Heart left ventricle (tissue), 16 donors: ENCODE results near the gene DUSP1. TPM values are rescaled to one million over a fixed set of nuclear protein-coding genes. Genes with fewer than 3 reads are reported as not detected.

ENCODE experiments used
- ATAC-seq, 4 donors: fragments of 200-7000 bp; cut with Tn5 transposase; one replicate each; pipeline ENCODE4 v1.9.1; 2020 to 2022; ENCODE audit warnings: moderate library complexity in 4 of 4, mild to moderate bottlenecking in 3 of 4, moderate number of reproducible peaks in 1 of 4
- DNase-seq, 5 donors: peaks; one replicate each; pipeline ENCODE4 v3.0.0-alpha.2; 2020
- H3K27ac ChIP-seq, 12 donors: fragments of 200-600 bp; sonication (generic) in 4 of 12; one replicate each; pipeline versions ENCODE4 v1.5.0 to v1.8.0; 2016 to 2022; ENCODE audit warnings: mild to moderate bottlenecking in 2 of 12
- H3K27me3 ChIP-seq, 9 donors: fragments of 200-600 bp; sonication (generic) in 2 of 9; one replicate each; pipeline versions ENCODE4 v1.5.1 to v1.8.0; 2016 to 2022; ENCODE audit warnings: mild to moderate bottlenecking in 3 of 9
- H3K36me3 ChIP-seq, 9 donors: fragments of 200-600 bp; sonication (generic) in 2 of 9; one replicate each; pipeline versions ENCODE4 v1.5.0 to v1.8.0; 2018 to 2022; ENCODE audit warnings: mild to moderate bottlenecking in 2 of 9
- H3K4me1 ChIP-seq, 12 donors: fragments of 200-600 bp; sonication (generic) in 4 of 12; one replicate each; pipeline versions ENCODE4 v1.5.0 to v1.8.0; 2016 to 2022; ENCODE audit warnings: mild to moderate bottlenecking in 3 of 12
- H3K4me3 ChIP-seq, 12 donors: fragments of 200-600 bp; sonication (generic) in 4 of 12; one replicate each; pipeline versions ENCODE4 v1.5.0 to v1.8.0; 2017 to 2022; ENCODE audit warnings: mild to moderate bottlenecking in 9 of 12, moderate library complexity in 4 of 12
- H3K9me3 ChIP-seq, 12 donors: fragments of 200-600 bp; sonication (generic) in 4 of 12; one replicate each; pipeline versions ENCODE4 v1.5.0 to v1.8.0; 2016 to 2022; ENCODE audit warnings: mild to moderate bottlenecking in 1 of 12
- CTCF ChIP-seq, 12 donors: fragments of 200-600 bp; sonication (generic) in 4 of 12; IDR thresholded peaks; one replicate each; pipeline versions ENCODE4 v1.5.0 to v1.8.0; 2018 to 2022; ENCODE audit warnings: antibody characterized with exemption in 12 of 12, mild to moderate bottlenecking in 5 of 12
- POLR2A ChIP-seq, 2 donors: fragments of 450-650 bp; IDR thresholded peaks; one replicate each; pipeline ENCODE4 v1.6.1; 2017; ENCODE audit warnings: antibody characterized with exemption in 2 of 2, mild to moderate bottlenecking in 2 of 2, moderate library complexity in 2 of 2
- WGBS, 4 donors: extraction: QIAGEN DNeasy Blood & Tissue Kit in 2 of 4; methylation state at CpG; one replicate each; pipeline versions ENCODE4 v1.1.5 to v1.1.7; 2013 to 2018; 5-methylcytosine and 5-hydroxymethylcytosine counted together
- intact Hi-C, 10 donors: fragments of 100-400 bp; cut with DNase I; formaldehyde crosslinking; loops; one replicate each; pipeline versions ENCODE4 v1.11.1 to v1.14.2; 2022
- polyA plus RNA-seq, 2 donors: library from polyadenylated mRNA; stranded (reverse); fragments of 200-250 nt; gene quantifications; one replicate each; pipeline ENCODE4 v1.2.3, GENCODE V29; 2013
- total RNA-seq, 9 donors: library from RNA; depleted of rRNA in 2 of 9; stranded (reverse); fragments of >200 nt in 2 of 9; fragmentation: NEBNext Ultra II Directional in 3 of 9; extraction: Animal tissue kit (Norgen Biotek cat#: 25700) in 3 of 9; gene quantifications; one replicate each; pipeline versions ENCODE4 v1.1.0 to v1.2.4, GENCODE V29; 2016 to 2023
- donor health status: ischemic (EF 13 %, LVEDD 7.1; RV severe dilation, severe dysfunction).
- donor health status: healthy with polysubstance abuse.
- donor health status: DM: no; HTN: yes; CAD: no.
- donor health status: DM: no; HTN: no; CAD: no.
- donor health status: ischemic (EF 25% LVEDD 6.9; RV normal size, moderate dysfunction).
- donor health status: ischemic (EF 25% LVEDD 5.7; RV mildly dilated, moderate dysfunction).
- donor health status: healthy.
- donor health status: DM: yes; HTN: yes; CAD: no.
- donor health status: ischemic (EF 35%, LVEDD 5.7; RV mildly dilated, moderate dysfunction).
- donor health status: nonischemic (EF 11% LVEDD 7.7; RV severe dilation, severe dysfunction).
- donor health status: DM: yes; HTN: yes; CAD: no.
- donor health status: PGD.
- donor health status: ischemic (EF 29% LVEDD 5.4; RV normal size, mild dysfunction).
- donor health status: nonischemic (EF 23%, LVEDD 6.1; RV moderate dilation, normal function).

Gene DUSP1
- total and polyA plus RNA-seq, 11 donors: 24.3 to 335 (median 78.2) TPM

GRCh38 chr5:172751761-172752510 lies 19.1 kb downstream of the DUSP1 start:
- ATAC-seq (peak; percentile 39 to 64 (median 48)), DNase-seq (peak in 4 of 5 donors; percentile 61 to 84 (median 72))
- TF ChIP-seq POLR2A (IDR thresholded peaks at IDR 0.05) (peak in 1 of 2 donors; percentile 42), CTCF (IDR thresholded peaks at IDR 0.05) (no peak)
- 72 to 77% (median 77%) methylated on average over 14 of the region's 14 CpGs for WGBS, 4 donors
- peak overlapping the region; percentile 76 to 97 (median 92) for H3K27ac ChIP-seq
- peak overlapping the region in 2 of 12 donors; percentile 1 to 11 for H3K4me3 ChIP-seq
- no peaks in the 10 kb centered on the region for H3K36me3 ChIP-seq
- intact Hi-C loops: loop anchor here in 2 of 10 donors (2.0 kb wide), 1 partner anchor 13 kb away; no protein-coding TSS in a partner anchor
- H3K4me1 ChIP-seq: peaks cover 7 to 54% (median 39%) of the 10 kb centered on the region in 12 donors
- peaks cover 0 to 19% (median 0%) of the 10 kb centered on the region in 12 donors for H3K9me3 ChIP-seq
- H3K27me3 ChIP-seq: no peaks in the 10 kb centered on the region

- Histone ChIP-seq H3K4me1 (peaks cover 7 to 71% (median 39%) of the 10 kb centered on the region in 12 donors), H3K4me3 (no peak overlapping the region)
Measured at GRCh38 chr5:172749881-172750633, 20.9 kb downstream of the DUSP1 start.

GRCh38 chr5:172749076-172749475 lies 21.9 kb downstream of the DUSP1 start:
- TF ChIP-seq CTCF (IDR thresholded peaks at IDR 0.05) (no peak), POLR2A (IDR thresholded peaks at IDR 0.05) (no peak)
- peak in 1 of 5 donors; percentile 15 for DNase-seq

More at GRCh38 chr5:172749881-172750633, 20.9 kb downstream of the DUSP1 start:
- WGBS, 4 donors: 17 to 33% (median 30%) methylated on average over 19 of the region's 19 CpGs
- intact Hi-C loops: loop anchor here in 7 of 10 donors (1.0 to 2.0 kb wide), 6 partner anchors 15 to 33 kb away; partner anchors contain the start of gene DUSP1 (in 1 of the 7)
- H3K9me3 ChIP-seq: peaks cover 0 to 16% (median 0%) of the 10 kb centered on the region in 12 donors
- no peaks in the 10 kb centered on the region for H3K27me3 ChIP-seq
- peak overlapping the region; percentile 76 to 97 (median 92) for H3K27ac ChIP-seq
- ATAC-seq (peak; percentile 50 to 68 (median 57)), DNase-seq (peak in 4 of 5 donors; percentile 72 to 80 (median 78))
- H3K36me3 ChIP-seq: no peaks in the 10 kb centered on the region
- TF ChIP-seq POLR2A (IDR thresholded peaks at IDR 0.05) (peak in 1 of 2 donors; percentile 50), CTCF (IDR thresholded peaks at IDR 0.05) (no peak)

More at GRCh38 chr5:172749076-172749475, 21.9 kb downstream of the DUSP1 start:
- H3K4me3 ChIP-seq: peak overlapping the region in 6 of 12 donors; percentile 6 to 28 (median 14)
- peaks cover 7 to 77% (median 41%) of the 10 kb centered on the region in 12 donors for H3K4me1 ChIP-seq
- WGBS, 4 donors: 84 to 94% (median 91%) methylated on average over 7 of the region's 7 CpGs
- H3K36me3 ChIP-seq: no peaks in the 10 kb centered on the region
- ATAC-seq: no peak
- H3K27ac ChIP-seq: peak overlapping the region; percentile 76 to 97 (median 92)
- H3K27me3 ChIP-seq: no peaks in the 10 kb centered on the region
- intact Hi-C loops: loop anchor here in 4 of 10 donors (2.0 kb wide), 4 partner anchors 18 to 32 kb away; partner anchors contain the start of gene DUSP1 (in 1 of the 4)
- peaks cover 0 to 8% (median 0%) of the 10 kb centered on the region in 12 donors for H3K9me3 ChIP-seq
